GM19023 (cell line): ENCODE results near the gene IRF2BP1.
"Not testable (repeated sequence)": the region's sequence is repeated elsewhere in the genome, so short reads cannot be mapped to it uniquely, and the experiment has no call there.

ENCODE experiments used
- ATAC-seq: cut with Tn5 transposase; IDR thresholded peaks from one replicate; pipeline ENCODE4 v1.9.1; 2021; ENCODE audit warnings: mild to moderate bottlenecking, moderate library complexity; ENCODE audit not compliant: unreplicated experiment

IRF2BP1 gene

GRCh38 chr19:45882652-45883585, 3.0 kb downstream of the IRF2BP1 start:
- ATAC-seq: peak; percentile 25

GRCh38 chr19:45881909-45882528, 3.9 kb downstream of the IRF2BP1 start:
- ATAC-seq: no peak

- ATAC-seq: no peak
Measured at GRCh38 chr19:45881082-45881908, 4.6 kb downstream of the IRF2BP1 start.

- ATAC-seq: no peak
Measured at GRCh38 chr19:45879971-45880370, 6.0 kb downstream of the IRF2BP1 start.

GRCh38 chr19:45879055-45879454, 6.9 kb downstream of the IRF2BP1 start:
- no peak for ATAC-seq

GRCh38 chr19:45878043-45878794, 7.7 kb downstream of the IRF2BP1 start:
- no peak for ATAC-seq

GRCh38 chr19:45876411-45877197, 9.3 kb downstream of the IRF2BP1 start:
- ATAC-seq: no peak

- ATAC-seq: no peak
Measured at GRCh38 chr19:45876161-45876410, 9.9 kb downstream of the IRF2BP1 start.

GRCh38 chr19:45874620-45874966, 11.3 kb downstream of the IRF2BP1 start:
- no peak for ATAC-seq

GRCh38 chr19:45873219-45873772, 12.6 kb downstream of the IRF2BP1 start:
- no peak for ATAC-seq

- ATAC-seq: no peak
Measured at GRCh38 chr19:45872095-45872919, 13.6 kb downstream of the IRF2BP1 start.

GRCh38 chr19:45870798-45871197, 15.1 kb downstream of the IRF2BP1 start:
- ATAC-seq: no peak

GRCh38 chr19:45867241-45867640, 18.7 kb downstream of the IRF2BP1 start:
- not testable (repeated sequence) for ATAC-seq

GRCh38 chr19:45866400-45867176, 19.4 kb downstream of the IRF2BP1 start:
- ATAC-seq: no peak

- no peak for ATAC-seq
Measured at GRCh38 chr19:45865269-45865948, 20.5 kb downstream of the IRF2BP1 start.

GRCh38 chr19:45864629-45865082, 21.3 kb downstream of the IRF2BP1 start:
- no peak for ATAC-seq

- no peak for ATAC-seq
Measured at GRCh38 chr19:45863840-45864628, 21.9 kb downstream of the IRF2BP1 start, which contains the start of gene FOXA3. TSS of gene FOXA3 (plus strand) at chr19:45864326. CDS start at chr19:45864457, 131 bp downstream.
